ENCODE measurements around the gene INTS6.

- TF ChIP-seq CTCF (optimal IDR thresholded peaks at IDR 0.05 in 1 of 3, IDR thresholded peaks at IDR 0.05 in 1 of 3, conservative IDR thresholded peaks at IDR 0.05 in 1 of 3; ENCODE audit: extremely low read depth in 1 of 3, insufficient read depth in 2 of 3, low read length in 3 of 3) (no peak), EZH2 (IDR thresholded peaks at IDR 0.05; ENCODE audit: low read length) (no peak)
Observed at GRCh38 chr13:51477149-51477548, 24.3 kb upstream of the INTS6 start.

Data from keratinocyte (primary cell).